Erythroblast (primary cell): ENCODE results near the gene RNF144A.

Experiments used
- DNase-seq, 2 experiments: peaks; one replicate each; lab custom pipeline; 2025; lab: John Stamatoyannopoulos, UW
- GATA1 ChIP-seq: IDR thresholded peaks from 2 replicates; pipeline ENCODE4 v1.6.1; 2011; ENCODE audit warnings: low read depth, mild to moderate bottlenecking, control low read depth, low read length, moderate library complexity
- POLR2A ChIP-seq: IDR thresholded peaks from 2 replicates; pipeline ENCODE4 v1.6.1; 2011; ENCODE audit warnings: mild to moderate bottlenecking, low read length

The RNF144A gene

DNA sequence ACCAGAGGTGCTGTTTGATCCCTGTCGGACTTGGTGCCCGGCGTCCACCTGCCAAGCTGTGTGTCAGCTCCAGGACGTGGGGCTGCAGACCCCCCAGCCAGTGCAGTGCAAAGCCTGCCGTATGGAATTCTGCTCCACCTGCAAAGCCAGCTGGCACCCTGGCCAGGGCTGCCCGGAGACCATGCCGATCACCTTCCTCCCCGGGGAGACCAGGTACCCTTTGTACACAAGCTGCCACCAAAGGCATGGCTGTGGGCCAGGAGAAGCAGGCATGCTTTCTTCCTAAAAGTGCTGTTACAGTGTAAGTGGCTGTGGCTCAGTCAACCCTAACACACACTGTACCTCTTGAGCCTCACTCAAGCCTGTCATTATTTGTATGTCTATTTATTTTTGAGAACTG, 103.3 kb downstream of the RNF144A start:
- TF ChIP-seq POLR2A (no peak), GATA1 (no peak)
- no peak for DNase-seq

DNA sequence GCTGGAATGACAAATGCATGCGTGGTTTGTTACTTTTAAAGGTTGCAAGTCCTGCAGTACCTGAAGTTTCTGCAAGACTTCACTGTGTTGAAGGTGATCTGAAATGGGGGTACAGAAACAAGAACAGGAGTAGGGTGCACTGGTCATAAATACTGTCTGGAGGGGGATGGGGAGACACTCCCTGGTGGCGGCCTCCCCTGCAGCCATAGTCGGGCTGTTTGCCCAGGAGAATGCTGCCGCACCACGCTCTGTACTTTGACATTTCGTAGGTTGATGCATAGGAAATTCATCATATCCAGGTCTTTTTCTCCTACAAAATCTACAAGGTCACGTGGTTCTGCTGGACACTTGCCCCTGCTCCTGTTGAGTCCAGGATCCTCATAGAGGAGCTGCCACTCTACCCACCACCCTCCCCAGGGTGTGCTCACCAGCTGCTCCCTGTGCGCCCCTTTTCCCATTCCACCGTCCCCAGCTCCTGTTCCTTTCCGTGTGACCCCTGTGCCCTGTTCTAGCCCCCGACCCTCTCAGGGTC, 103.8 kb downstream of the RNF144A start:
- TF ChIP-seq GATA1 (no peak), POLR2A (no peak)
- no peak for DNase-seq

- DNase-seq: peak; percentile 76 to 92
These were observed 105.5 kb downstream of the RNF144A start for GRCh38 chr2:7022492-7023385.

GRCh38 chr2:7023542-7023941, 106.3 kb downstream of the RNF144A start:
- TF ChIP-seq GATA1: no peak
- TF ChIP-seq POLR2A: no peak
- peak; percentile 83 to 91 for DNase-seq

More at GRCh38 chr2:7022492-7023385, 105.5 kb downstream of the RNF144A start:
- TF ChIP-seq POLR2A: no peak
- no peak for TF ChIP-seq GATA1

DNA sequence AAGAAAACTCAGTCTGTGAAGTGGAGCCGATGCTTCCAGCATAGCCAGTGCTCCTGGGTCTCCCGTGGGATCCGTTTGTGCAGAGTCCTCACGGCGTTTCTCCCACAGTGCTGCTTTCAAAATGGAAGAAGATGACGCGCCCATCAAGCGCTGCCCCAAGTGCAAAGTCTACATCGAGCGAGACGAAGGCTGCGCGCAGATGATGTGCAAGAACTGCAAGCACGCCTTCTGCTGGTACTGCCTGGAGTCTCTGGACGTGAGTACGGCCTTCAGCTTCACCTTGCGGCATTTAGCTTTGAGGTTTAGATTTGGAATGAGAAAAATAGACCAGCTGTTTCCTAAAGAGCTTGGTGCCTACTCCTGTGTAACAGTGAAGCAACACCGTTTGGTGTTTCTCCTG, 107.0 kb downstream of the RNF144A start:
- TF ChIP-seq POLR2A: no peak
- no peak for TF ChIP-seq GATA1
- no peak for DNase-seq

GRCh38 chr2:7025082-7025481, 107.9 kb downstream of the RNF144A start:
- peak; percentile 43 to 63 for DNase-seq
- TF ChIP-seq GATA1 (no peak), POLR2A (no peak)

- DNase-seq: peak in 1 of 2 experiments; percentile 14
- TF ChIP-seq POLR2A (no peak), GATA1 (no peak)
These were observed 109.5 kb downstream of the RNF144A start for GRCh38 chr2:7026742-7027141.

DNA sequence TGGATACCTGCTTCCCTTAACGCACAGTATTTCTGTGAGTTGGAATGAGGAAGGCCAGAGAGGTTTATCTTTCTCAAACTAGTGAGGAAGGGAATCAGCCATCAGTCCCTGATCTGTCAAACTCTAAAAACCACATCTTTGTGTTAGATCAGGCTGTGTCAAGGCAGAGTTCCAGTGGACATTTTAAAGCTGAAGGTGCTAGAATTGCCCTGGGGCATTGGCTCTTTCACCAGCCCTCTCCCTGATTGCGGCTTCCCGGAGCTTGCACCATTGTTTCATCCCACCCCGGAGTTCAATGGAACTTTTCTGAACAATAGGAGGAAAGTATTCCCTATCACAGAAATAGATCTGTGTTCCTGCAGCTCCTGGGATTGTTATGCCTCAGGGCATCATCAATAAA, 110.2 kb downstream of the RNF144A start:
- no peak for DNase-seq
- TF ChIP-seq GATA1: no peak
- no peak for TF ChIP-seq POLR2A

DNA sequence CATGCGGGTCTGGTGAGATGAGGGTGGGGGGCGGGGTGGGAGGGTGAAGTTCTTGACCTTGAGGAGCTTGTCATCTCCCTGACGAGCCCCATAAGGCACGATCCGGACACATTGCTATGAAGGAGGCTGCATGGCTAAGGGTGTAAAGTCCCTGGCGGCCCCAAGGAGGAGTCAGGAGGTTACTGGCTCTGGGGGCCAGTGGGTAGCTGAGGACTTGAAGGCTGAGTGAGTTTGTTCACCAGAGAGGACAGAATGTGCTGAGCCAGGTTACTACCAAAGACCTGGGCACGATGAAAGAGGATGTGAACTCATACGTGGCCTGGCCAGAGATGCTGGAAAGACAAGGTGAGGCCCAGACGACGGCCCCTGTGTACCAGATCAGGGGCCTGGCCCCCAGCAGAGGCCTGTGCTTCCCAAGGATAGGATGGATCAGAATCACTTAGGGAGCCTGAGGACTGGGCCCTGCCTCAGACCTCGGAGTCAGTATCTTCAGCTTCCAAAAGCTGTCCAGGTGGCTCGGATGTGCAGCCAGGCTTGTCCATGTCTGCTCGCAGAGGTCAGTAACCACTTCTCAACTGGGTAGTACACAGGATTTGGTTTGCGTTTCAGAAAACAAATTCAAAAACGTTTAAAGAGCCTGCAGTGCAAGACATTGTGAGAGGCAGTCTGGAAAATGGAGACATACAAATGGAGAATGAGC, 110.9 kb downstream of the RNF144A start:
- DNase-seq: no peak
- TF ChIP-seq GATA1 (no peak), POLR2A (no peak)

GRCh38 chr2:7028846-7029245, 111.6 kb downstream of the RNF144A start:
- no peak for DNase-seq
- TF ChIP-seq GATA1 (no peak), POLR2A (no peak)

GRCh38 chr2:7029291-7030059, 112.3 kb downstream of the RNF144A start:
- peak in 1 of 2 experiments; percentile 11 for DNase-seq

GRCh38 chr2:7030810-7031209, 113.6 kb downstream of the RNF144A start:
- DNase-seq: no peak
- no peak for TF ChIP-seq GATA1
- no peak for TF ChIP-seq POLR2A

More at GRCh38 chr2:7029291-7030059, 112.3 kb downstream of the RNF144A start:
- TF ChIP-seq GATA1: no peak
- no peak for TF ChIP-seq POLR2A
